AG09309 (cell line): ENCODE results near the gene NXN.

ENCODE experiments used
- DNase-seq: peaks from one replicate; pipeline ENCODE4 v3.0.0-alpha.2; 2010; ENCODE audit warnings: low read depth
- H3K4me3 ChIP-seq: 2 replicates; pipeline ENCODE4 v1.5.1; 2011; ENCODE audit warnings: mild to moderate bottlenecking, low read depth, low read length, moderate library complexity; ENCODE audit not compliant: control insufficient read depth
- CTCF ChIP-seq: IDR thresholded peaks from 2 replicates; pipeline ENCODE4 v1.5.1; 2011; ENCODE audit warnings: mild to moderate bottlenecking, low read depth, low read length, inconsistent platforms; ENCODE audit not compliant: insufficient read depth, control insufficient read depth; ENCODE audit errors: missing control alignments

The NXN gene

GRCh38 chr17:862582-862981 is 117.0 kb downstream of the NXN start:
- no peak overlapping the region for H3K4me3 ChIP-seq
- no peak for TF ChIP-seq CTCF
- DNase-seq: no peak

DNA sequence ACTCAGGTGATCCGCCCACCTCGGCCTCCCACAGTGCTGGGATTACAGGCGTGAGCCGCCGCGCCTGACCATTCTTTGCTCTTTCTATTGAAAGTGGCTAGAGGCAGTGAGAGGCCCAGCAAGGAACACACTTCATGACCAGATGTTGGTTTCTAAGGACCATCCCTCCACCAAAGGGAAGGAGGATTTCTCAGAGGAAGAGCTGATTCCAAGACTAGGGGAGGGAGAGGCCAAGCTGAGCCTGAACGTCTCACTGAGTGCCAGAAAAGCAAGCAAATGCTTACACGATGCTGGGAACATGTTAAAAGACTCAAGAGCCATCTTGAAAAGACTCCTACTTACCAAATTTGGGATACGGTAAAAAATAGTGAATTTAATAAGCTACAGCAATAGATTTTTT is 118.2 kb downstream of the NXN start:
- no peak for TF ChIP-seq CTCF
- DNase-seq: no peak
- no peak overlapping the region for H3K4me3 ChIP-seq

DNA sequence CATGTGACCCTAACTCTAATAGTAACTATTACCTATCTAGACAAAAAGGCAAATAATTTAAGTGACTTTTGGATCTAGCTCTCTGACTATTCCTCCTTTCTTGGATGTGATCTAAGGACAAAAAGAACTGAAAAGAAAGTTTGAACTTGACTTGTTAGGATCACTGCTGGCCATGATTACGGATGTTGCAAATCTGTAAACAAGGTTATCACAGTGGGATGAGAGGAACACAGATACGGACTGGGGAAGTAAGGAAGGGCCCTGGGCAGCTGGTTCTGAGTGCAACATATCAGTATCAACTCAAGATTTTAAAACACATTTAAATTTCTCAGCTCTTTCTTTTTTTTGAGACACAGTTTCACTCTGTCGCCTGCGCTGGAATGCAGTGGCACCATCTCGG is 118.8 kb downstream of the NXN start:
- no peak overlapping the region for H3K4me3 ChIP-seq
- no peak for DNase-seq
- TF ChIP-seq CTCF: no peak

- no peak for TF ChIP-seq CTCF
- H3K4me3 ChIP-seq: no peak overlapping the region
- DNase-seq: no peak
Observed at GRCh38 chr17:859824-860195, 119.8 kb downstream of the NXN start.

DNA sequence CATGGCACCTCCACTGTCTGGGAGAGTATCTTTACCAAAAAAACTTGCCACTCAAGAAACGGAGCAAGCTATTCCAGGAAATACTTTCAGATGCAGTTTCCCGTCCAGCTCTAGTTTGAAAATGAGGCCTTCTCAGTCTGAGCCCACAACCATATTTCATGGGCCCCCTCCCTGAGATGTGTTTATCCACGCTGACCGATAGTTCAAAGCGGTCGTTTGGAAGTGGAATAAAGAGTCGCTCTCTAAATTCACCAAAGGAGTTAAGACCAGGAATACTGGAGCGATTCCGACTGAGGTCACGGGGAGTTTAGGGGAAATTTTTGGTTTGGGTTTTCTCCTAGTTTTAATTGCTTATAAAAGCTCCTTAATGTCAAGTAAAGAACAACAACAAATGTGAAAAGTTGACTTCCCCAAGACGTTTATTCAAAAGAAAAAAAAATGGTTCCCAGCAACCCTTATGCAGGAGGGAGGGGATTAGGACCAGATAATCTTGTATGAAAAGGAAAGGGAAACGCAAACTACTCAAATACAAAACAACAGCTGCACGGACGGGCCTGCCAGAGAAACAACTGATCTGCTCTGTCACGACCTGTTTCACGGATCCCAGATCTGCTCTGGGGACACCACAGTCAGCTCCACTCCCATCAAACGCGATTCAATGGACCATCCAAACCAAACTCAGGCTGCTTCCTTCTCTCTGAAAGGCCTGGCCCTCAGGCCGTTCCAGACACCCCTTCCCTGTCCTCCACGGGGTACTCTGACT is 120.3 kb downstream of the NXN start:
- H3K4me3 ChIP-seq: no peak overlapping the region
- no peak for DNase-seq

GRCh38 chr17:856149-856548 is 123.4 kb downstream of the NXN start:
- DNase-seq: no peak
- no peak overlapping the region for H3K4me3 ChIP-seq
- no peak for TF ChIP-seq CTCF

More for the DNA sequence above, 120.3 kb downstream of the NXN start:
- TF ChIP-seq CTCF: no peak
